ENCODE data around the gene SHTN1. TPM values are rescaled to one million over a fixed set of nuclear protein-coding genes. Genes with fewer than 3 reads are reported as not detected.

The SHTN1 gene
- total and polyA plus RNA-seq, 2 donors (not counting 3 experiments of a cell fraction or from before 2014, with no cell fraction given), result 4.8 to 36.5 TPM

DNA sequence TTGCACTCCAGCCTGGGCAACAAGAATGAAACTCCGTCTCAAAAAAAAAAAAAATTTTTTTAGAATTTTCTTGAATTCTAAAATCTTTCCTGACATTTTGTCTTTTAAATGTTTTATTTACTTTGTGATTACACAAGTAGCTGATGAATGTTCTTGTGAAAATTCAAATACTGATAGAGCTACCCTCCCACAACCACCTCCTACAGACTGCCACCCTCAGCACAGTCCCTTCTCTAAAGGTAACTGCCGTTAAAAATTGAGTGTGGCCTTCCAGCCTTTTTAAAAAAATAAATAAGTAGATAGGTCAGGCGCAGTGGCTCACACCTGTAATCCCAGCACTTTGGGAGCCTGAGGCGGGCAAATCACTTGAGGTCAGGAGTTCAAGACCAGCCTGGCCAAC lies 140.6 kb downstream of the SHTN1 start:
- POLR2A ChIA-PET, result no interaction called here
- CTCF ChIA-PET, result no interaction called here

More for the DNA sequence above, 140.6 kb downstream of the SHTN1 start:
- Histone ChIP-seq H4K20me1 (replicated peaks; ENCODE audit: control insufficient read depth, extremely low read depth, insufficient read depth, low read length) (no peaks in the 10 kb centered on the region), H3K79me2 (ENCODE audit: control insufficient read depth, insufficient read depth, low read length) (no peaks in the 10 kb centered on the region), H3K27ac (ENCODE audit: insufficient read depth, low read depth, low read length) (no peak overlapping the region), H3K9ac (replicated peaks; ENCODE audit: extremely low read depth, insufficient read depth, low read length) (no peak overlapping the region), H3K4me2 (ENCODE audit: insufficient read depth, low read length) (no peak overlapping the region), H3K9me3 (replicated peaks; ENCODE audit: control insufficient read depth, insufficient read depth, low read length) (no peaks in the 10 kb centered on the region), H3K36me3 (ENCODE audit: control insufficient read depth in 2 of 2, extremely low read depth in 1 of 2, insufficient read depth in 2 of 2, low read length in 2 of 2) (no peaks in the 10 kb centered on the region), H3K4me3 (replicated peaks in 1 of 3; ENCODE audit: insufficient read depth in 1 of 3, low read depth in 1 of 3, low read length in 3 of 3) (no peak overlapping the region), H3K27me3 (ENCODE audit: control insufficient read depth in 2 of 2, insufficient read depth in 2 of 2, low read length in 2 of 2) (no peaks in the 10 kb centered on the region), H2AFZ (ENCODE audit: low read depth, low read length) (no peak overlapping the region), H3K4me1 (ENCODE audit: control insufficient read depth, extremely low read depth, insufficient read depth, low read length) (no peaks in the 10 kb centered on the region), H3K9me1 (replicated peaks; ENCODE audit: control insufficient read depth, extremely low read depth, insufficient read depth, low read length) (no peaks in the 10 kb centered on the region)
- intact Hi-C loops (cut with micrococcal nuclease), result no loop called here
- dilution Hi-C loops (cut with MboI; ENCODE audit: extremely low pct_ligation_motif_present, low sequenced_read_pairs), result no loop called here
- TF ChIP-seq POLR2AphosphoS5 (IDR thresholded peaks at IDR 0.05; ENCODE audit: insufficient read depth, low read depth, low read length), result no peak
- TF ChIP-seq, protein P1, sequence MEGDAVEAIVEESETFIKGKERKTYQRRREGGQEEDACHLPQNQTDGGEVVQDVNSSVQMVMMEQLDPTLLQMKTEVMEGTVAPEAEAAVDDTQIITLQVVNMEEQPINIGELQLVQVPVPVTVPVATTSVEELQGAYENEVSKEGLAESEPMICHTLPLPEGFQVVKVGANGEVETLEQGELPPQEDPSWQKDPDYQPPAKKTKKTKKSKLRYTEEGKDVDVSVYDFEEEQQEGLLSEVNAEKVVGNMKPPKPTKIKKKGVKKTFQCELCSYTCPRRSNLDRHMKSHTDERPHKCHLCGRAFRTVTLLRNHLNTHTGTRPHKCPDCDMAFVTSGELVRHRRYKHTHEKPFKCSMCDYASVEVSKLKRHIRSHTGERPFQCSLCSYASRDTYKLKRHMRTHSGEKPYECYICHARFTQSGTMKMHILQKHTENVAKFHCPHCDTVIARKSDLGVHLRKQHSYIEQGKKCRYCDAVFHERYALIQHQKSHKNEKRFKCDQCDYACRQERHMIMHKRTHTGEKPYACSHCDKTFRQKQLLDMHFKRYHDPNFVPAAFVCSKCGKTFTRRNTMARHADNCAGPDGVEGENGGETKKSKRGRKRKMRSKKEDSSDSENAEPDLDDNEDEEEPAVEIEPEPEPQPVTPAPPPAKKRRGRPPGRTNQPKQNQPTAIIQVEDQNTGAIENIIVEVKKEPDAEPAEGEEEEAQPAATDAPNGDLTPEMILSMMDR (IDR thresholded peaks at IDR 0.05; ENCODE audit: extremely low read depth in 1 of 2, insufficient read depth in 1 of 2, low read depth in 1 of 2, low read length in 2 of 2), result no peak
- TF ChIP-seq POLR2A (IDR thresholded peaks at IDR 0.05; ENCODE audit: low read depth, low read length), result no peak
- no peak for TF ChIP-seq FOS (IDR thresholded peaks at IDR 0.05; ENCODE audit: borderline replicate concordance, insufficient read depth, low read length)
- TF ChIP-seq JUN (IDR thresholded peaks at IDR 0.05; ENCODE audit: borderline replicate concordance, insufficient read depth, insufficient read length, low read depth), result no peak
- no peak for TF ChIP-seq EZH2 (IDR thresholded peaks at IDR 0.05; ENCODE audit: borderline replicate concordance, low read depth, low read length, severe bottlenecking)
- TF ChIP-seq MAX (IDR thresholded peaks at IDR 0.05; ENCODE audit: insufficient read depth, insufficient read length), result no peak
- no peak for TF ChIP-seq MYC (IDR thresholded peaks at IDR 0.05; ENCODE audit: low read depth, low read length)
- no peak for TF ChIP-seq GATA2 (IDR thresholded peaks at IDR 0.05; ENCODE audit: insufficient read depth, insufficient read length, low read depth, low read length)
- FAIRE-seq (no peak), DNase-seq (ENCODE audit: low read depth, low spot score) (no peak)
- BruUV-seq (replicated peaks), result no TSS peak
